GM21367 (cell line): ENCODE data around the gene WNT6.
"Not testable (repeated sequence)": the region's sequence is repeated elsewhere in the genome, so short reads cannot be mapped to it uniquely, and the experiment has no call there.

Source experiments
- ATAC-seq: cut with Tn5 transposase; IDR thresholded peaks from one replicate; pipeline ENCODE4 v1.9.1; 2021; ENCODE audit not compliant: unreplicated experiment

The WNT6 gene

GRCh38 chr2:218829868-218830451, 29.6 kb upstream of the WNT6 start:
- ATAC-seq: no peak

GRCh38 chr2:218830526-218831306, 28.9 kb upstream of the WNT6 start:
- ATAC-seq: no peak

GRCh38 chr2:218831378-218831990, 28.1 kb upstream of the WNT6 start, which contains the start of gene PRKAG3:
PRKAG3 (minus strand) TSS chr2:218831803.
- no peak for ATAC-seq

- ATAC-seq: no peak
These were observed 27.5 kb upstream of the WNT6 start for GRCh38 chr2:218832081-218832480.

- ATAC-seq: no peak
These were observed 27.1 kb upstream of the WNT6 start for GRCh38 chr2:218832520-218832919.

GRCh38 chr2:218833023-218833609, 26.5 kb upstream of the WNT6 start:
- no peak for ATAC-seq

GRCh38 chr2:218834685-218835084, 24.9 kb upstream of the WNT6 start:
- ATAC-seq: no peak

GRCh38 chr2:218837495-218837894, 22.1 kb upstream of the WNT6 start:
- ATAC-seq: no peak

- ATAC-seq: no peak
These were observed 20.2 kb upstream of the WNT6 start for GRCh38 chr2:218839430-218839829.

GRCh38 chr2:218839888-218840287, 19.7 kb upstream of the WNT6 start:
- no peak for ATAC-seq

- ATAC-seq: not testable (repeated sequence)
These were observed 15.3 kb upstream of the WNT6 start for GRCh38 chr2:218844334-218844733.

- ATAC-seq: not testable (repeated sequence)
These were observed 12.6 kb upstream of the WNT6 start for GRCh38 chr2:218846963-218847362.

- ATAC-seq: no peak
These were observed 9.9 kb upstream of the WNT6 start for GRCh38 chr2:218849721-218850120.

- no peak for ATAC-seq
These were observed 8.8 kb upstream of the WNT6 start for GRCh38 chr2:218850796-218851195.

- ATAC-seq: no peak
These were observed 8.3 kb upstream of the WNT6 start for GRCh38 chr2:218851286-218851685.

GRCh38 chr2:218852911-218853667, 6.5 kb upstream of the WNT6 start:
- ATAC-seq: no peak

GRCh38 chr2:218853766-218854165, 5.8 kb upstream of the WNT6 start:
- ATAC-seq: no peak

GRCh38 chr2:218854860-218855259, 4.7 kb upstream of the WNT6 start:
- no peak for ATAC-seq

- ATAC-seq: no peak
These were observed 4.1 kb upstream of the WNT6 start for GRCh38 chr2:218855305-218856166.
